HEK293 (cell line): ENCODE results near the gene ACMSD.

ENCODE experiments used
- CTCF ChIA-PET: fragments of 350-600 bp; formaldehyde crosslinking; extraction: SDS; loops from one replicate; lab custom pipeline; 2021; ENCODE audit warnings: antibody characterized with exemption; lab: Yijun Ruan, JAX
- POLR2A ChIA-PET: fragments of 300-600 bp; formaldehyde crosslinking; extraction: SDS; loops from one replicate; lab custom pipeline; 2020; ENCODE audit warnings: antibody characterized with exemption, inconsistent platforms; lab: Yijun Ruan, JAX
- H3K27ac ChIP-seq: fragments of 200-500 bp; sonication (Bioruptor generic); 2 replicates; pipeline ENCODE4 v1.5.1; 2014; ENCODE audit warnings: low read depth, low read length, control low read depth, inconsistent platforms; ENCODE audit errors: extremely low read depth
- H3K36me3 ChIP-seq, 2 experiments: fragments of 200-500 bp in 1 of 2; sonication (Bioruptor generic) in 1 of 2; 1 replicate in 1 of 2; 2 replicates in 1 of 2; pipeline ENCODE4 v1.5.1; 2014 to 2017; ENCODE audit warnings: inconsistent platforms in 2 of 2, low read length in 2 of 2; ENCODE audit not compliant: control insufficient read depth in 2 of 2, insufficient read depth in 1 of 2
- H3K4me1 ChIP-seq: fragments of 200-500 bp; sonication (Bioruptor generic); 2 replicates; pipeline ENCODE4 v1.5.1; 2014; ENCODE audit warnings: mild to moderate bottlenecking, low read length, inconsistent platforms; ENCODE audit not compliant: control insufficient read depth, insufficient read depth
- H3K4me3 ChIP-seq: 2 replicates; pipeline ENCODE4 v1.5.1; 2011; ENCODE audit warnings: low read depth, mild to moderate bottlenecking, control low read depth, low read length, moderate library complexity
- H3K9me3 ChIP-seq: fragments of 200-500 bp; sonication (Bioruptor generic); 2 replicates; pipeline ENCODE4 v1.5.1; 2014; ENCODE audit warnings: low read depth, low read length, inconsistent platforms; ENCODE audit not compliant: control insufficient read depth, insufficient read depth
- AEBP2 ChIP-seq: fragments of 450-650 bp; formaldehyde crosslinking; IDR thresholded peaks from 2 replicates; pipeline ENCODE4 v1.5.1; 2016; ENCODE audit warnings: missing biosample characterization, missing genetic modification characterization, borderline replicate concordance
- ELK4 ChIP-seq: IDR thresholded peaks from 2 replicates; pipeline ENCODE4 v1.6.1; 2011; ENCODE audit warnings: mild to moderate bottlenecking, low read depth, low read length, borderline replicate concordance
- KLF16 ChIP-seq: fragments of 450-650 bp; formaldehyde crosslinking; IDR thresholded peaks from 2 replicates; pipeline ENCODE4 v1.5.1; 2017; ENCODE audit warnings: missing biosample characterization, missing genetic modification characterization
- REST ChIP-seq: fragments of 450-650 bp; formaldehyde crosslinking; IDR thresholded peaks from 2 replicates; pipeline ENCODE4 v1.5.1; 2016; ENCODE audit warnings: missing biosample characterization, missing genetic modification characterization
- SCRT2 ChIP-seq: fragments of 450-650 bp; formaldehyde crosslinking; IDR thresholded peaks from 2 replicates; pipeline ENCODE4 v1.5.1; 2016; ENCODE audit warnings: missing biosample characterization, missing genetic modification characterization
- ZBTB1 ChIP-seq: fragments of 450-650 bp; formaldehyde crosslinking; IDR thresholded peaks from 2 replicates; pipeline ENCODE4 v1.5.1; 2016; ENCODE audit warnings: missing biosample characterization, missing genetic modification characterization
- ZBTB20 ChIP-seq: fragments of 450-650 bp; formaldehyde crosslinking; IDR thresholded peaks from 2 replicates; pipeline ENCODE4 v1.5.1; 2016; ENCODE audit warnings: missing biosample characterization, missing genetic modification characterization
- ZFHX2 ChIP-seq: fragments of 450-650 bp; formaldehyde crosslinking; conservative IDR thresholded peaks from 2 replicates; pipeline ENCODE4 v1.5.1; 2016; ENCODE audit warnings: missing biosample characterization, missing genetic modification characterization
- ZFP41 ChIP-seq: fragments of 450-650 bp; formaldehyde crosslinking; IDR thresholded peaks from 2 replicates; pipeline ENCODE4 v1.5.1; 2016; ENCODE audit warnings: missing biosample characterization, missing genetic modification characterization, borderline replicate concordance
- ZFP69B ChIP-seq: fragments of 450-650 bp; formaldehyde crosslinking; IDR thresholded peaks from 2 replicates; pipeline ENCODE4 v1.5.1; 2016; ENCODE audit warnings: missing biosample characterization, missing genetic modification characterization
- ZNF155 ChIP-seq: fragments of 450-650 bp; formaldehyde crosslinking; IDR thresholded peaks from 2 replicates; pipeline ENCODE4 v1.5.1; 2016; ENCODE audit warnings: missing biosample characterization, missing genetic modification characterization
- ZNF174 ChIP-seq: fragments of 450-650 bp; formaldehyde crosslinking; IDR thresholded peaks from 2 replicates; pipeline ENCODE4 v1.5.0; 2017; ENCODE audit warnings: missing biosample characterization, mild to moderate bottlenecking, missing genetic modification characterization
- ZNF391 ChIP-seq: fragments of 450-650 bp; formaldehyde crosslinking; IDR thresholded peaks from 2 replicates; pipeline ENCODE4 v1.5.1; 2016; ENCODE audit warnings: low read depth, missing biosample characterization, missing genetic modification characterization, borderline replicate concordance
- ZNF416 ChIP-seq: fragments of 450-650 bp; formaldehyde crosslinking; IDR thresholded peaks from 2 replicates; pipeline ENCODE4 v1.5.1; 2016; ENCODE audit warnings: missing biosample characterization, missing genetic modification characterization
- ZNF513 ChIP-seq: fragments of 450-650 bp; IDR thresholded peaks from 2 replicates; pipeline ENCODE4 v1.5.1; 2018; ENCODE audit warnings: missing biosample characterization, missing genetic modification characterization
- ZNF621 ChIP-seq: fragments of 450-650 bp; formaldehyde crosslinking; IDR thresholded peaks from 2 replicates; pipeline ENCODE4 v1.5.1; 2017; ENCODE audit warnings: missing biosample characterization, missing genetic modification characterization
- ZNF658 ChIP-seq: fragments of 450-650 bp; formaldehyde crosslinking; IDR thresholded peaks from 2 replicates; pipeline ENCODE4; 2016; ENCODE audit warnings: missing biosample characterization, missing genetic modification characterization
- ZNF747 ChIP-seq: fragments of 450-650 bp; formaldehyde crosslinking; IDR thresholded peaks from 2 replicates; pipeline ENCODE4 v1.5.1; 2016; ENCODE audit warnings: missing biosample characterization, missing genetic modification characterization
- ZNF830 ChIP-seq: fragments of 450-650 bp; IDR thresholded peaks from 2 replicates; pipeline ENCODE4 v1.5.0; 2018; ENCODE audit warnings: missing biosample characterization, missing genetic modification characterization, low read depth, mild to moderate bottlenecking, moderate library complexity

ACMSD gene

GRCh38 chr2:134943540-134943939, 105.1 kb downstream of the ACMSD start:
- H3K36me3 ChIP-seq: peaks cover 51 to 74% of the 10 kb centered on the region in 2 experiments

GRCh38 chr2:134944975-134945374, 106.6 kb downstream of the ACMSD start:
- Histone ChIP-seq H3K4me3 (no peak overlapping the region), H3K9me3 (no peaks in the 10 kb centered on the region), H3K27ac (no peak overlapping the region), H3K36me3 (peaks cover 47 to 74% of the 10 kb centered on the region in 2 experiments), H3K4me1 (no peaks in the 10 kb centered on the region)
- CTCF ChIA-PET: interaction anchor here (1.1 to 2.0 kb wide), 2 partner anchors 14 to 22 kb away, joined by 3 to 5 read pairs; no protein-coding TSS in a partner anchor
- POLR2A ChIA-PET: no interaction called here
- TF ChIP-seq ZFHX2 (tag by site-specific recombination) (no peak), KLF16 (tag by site-specific recombination) (no peak), ELK4 (no peak), ZBTB20 (tag by site-specific recombination) (no peak)

More at GRCh38 chr2:134943540-134943939, 105.1 kb downstream of the ACMSD start:
- CTCF ChIA-PET: no interaction called here
- TF ChIP-seq ZNF830 (tag by site-specific recombination) (no peak), ZNF155 (no peak), ZNF174 (tag by site-specific recombination) (no peak)
- TF ChIP-seq, all 188 proteins: peak for 0
- Histone ChIP-seq H3K9me3 (no peaks in the 10 kb centered on the region), H3K4me3 (no peak overlapping the region), H3K4me1 (no peaks in the 10 kb centered on the region), H3K27ac (no peak overlapping the region)
- POLR2A ChIA-PET: no interaction called here

GRCh38 chr2:134946073-134946472, 107.7 kb downstream of the ACMSD start:
- no peak overlapping the region for H3K4me3 ChIP-seq
- H3K4me1 ChIP-seq: no peaks in the 10 kb centered on the region
- ChIA-PET POLR2A (no interaction called here), CTCF (interaction anchor here (0.6 to 2.0 kb wide), 2 partner anchors 12 to 157 kb away, joined by 4 to 5 read pairs; no protein-coding TSS in a partner anchor)
- peaks cover 44 to 76% of the 10 kb centered on the region in 2 experiments for H3K36me3 ChIP-seq
- no peak overlapping the region for H3K27ac ChIP-seq
- TF ChIP-seq SCRT2 (0 out of 2 replicates have a peak, but pooled peaks have one; percentile 21), ZNF391 (no peak)
- no peaks in the 10 kb centered on the region for H3K9me3 ChIP-seq

GRCh38 chr2:134949981-134950708, 111.7 kb downstream of the ACMSD start:
- CTCF ChIA-PET: interaction anchor here (0.7 kb wide), 1 partner anchor 951 kb away, joined by 3 read pairs; no protein-coding TSS in a partner anchor
- no peaks in the 10 kb centered on the region for H3K4me1 ChIP-seq
- peaks cover 41 to 90% of the 10 kb centered on the region in 2 experiments for H3K36me3 ChIP-seq
- no peak overlapping the region for H3K4me3 ChIP-seq
- POLR2A ChIA-PET: no interaction called here
- H3K9me3 ChIP-seq: no peaks in the 10 kb centered on the region
- no peak overlapping the region for H3K27ac ChIP-seq
- TF ChIP-seq ZNF621: no peak
- no peak for TF ChIP-seq ZFP41
- TF ChIP-seq ZNF658 (tag by site-specific recombination): no peak
- no peak for TF ChIP-seq ZFP69B (tag by site-specific recombination)
- no peak for TF ChIP-seq ZBTB1 (tag by site-specific recombination)
- no peak for TF ChIP-seq ZNF513 (tag by site-specific recombination)
- no peak for TF ChIP-seq AEBP2 (tag by site-specific recombination)
- TF ChIP-seq ZNF747 (tag by site-specific recombination): no peak
- TF ChIP-seq ZNF416: no peak
- no peak for TF ChIP-seq REST (tag by site-specific recombination)
- TF ChIP-seq KLF16 (tag by site-specific recombination): no peak
